Parathyroid adenoma (tissue), 2 donors: ENCODE data around the gene CEACAM16.

Experiments used
- H2AFZ ChIP-seq: fragments of 300-600 bp; sonication (generic); one replicate; pipeline ENCODE4 v1.7.0; 2017; ENCODE audit warnings: antibody characterized with exemption, mild to moderate bottlenecking
- H3K27ac ChIP-seq: fragments of 300-600 bp; sonication (generic); one replicate; pipeline ENCODE4 v1.7.0; 2017
- H3K27me3 ChIP-seq: fragments of 300-600 bp; sonication (generic); one replicate; pipeline ENCODE4 v1.7.0; 2017; ENCODE audit warnings: low read length; ENCODE audit not compliant: control insufficient read depth, insufficient read depth
- H3K36me3 ChIP-seq: fragments of 300-600 bp; sonication (generic); one replicate; pipeline ENCODE4 v1.7.0; 2017; ENCODE audit warnings: low read length; ENCODE audit not compliant: control insufficient read depth, insufficient read depth
- H3K4me1 ChIP-seq: fragments of 300-600 bp; sonication (generic); one replicate; pipeline ENCODE4 v1.7.0; 2017; ENCODE audit warnings: control low read depth
- H3K4me2 ChIP-seq: fragments of 300-600 bp; sonication (generic); one replicate; pipeline ENCODE4 v1.7.0; 2017; ENCODE audit warnings: low read length
- H3K4me3 ChIP-seq: fragments of 300-600 bp; sonication (generic); one replicate; pipeline ENCODE4 v1.7.0; 2017; ENCODE audit warnings: low read depth, low read length
- H3K79me2 ChIP-seq: fragments of 300-600 bp; sonication (generic); one replicate; pipeline ENCODE4 v1.7.0; 2017; ENCODE audit warnings: control low read depth
- H3K9ac ChIP-seq: fragments of 300-600 bp; sonication (generic); one replicate; pipeline ENCODE4 v1.7.0; 2017; ENCODE audit warnings: mild to moderate bottlenecking
- H3K9me3 ChIP-seq: fragments of 300-600 bp; sonication (generic); one replicate; pipeline ENCODE4 v1.7.0; 2017; ENCODE audit warnings: low read length; ENCODE audit not compliant: control insufficient read depth
- TF ChIP-seq, protein P1 (sequence below): fragments of 300-600 bp; sonication (generic); IDR thresholded peaks from one replicate; pipeline ENCODE4 v1.7.0; 2017; ENCODE audit warnings: antibody characterized with exemption, mild to moderate bottlenecking
- donor health status: primary hyperparathyroidism.

Gene CEACAM16

DNA sequence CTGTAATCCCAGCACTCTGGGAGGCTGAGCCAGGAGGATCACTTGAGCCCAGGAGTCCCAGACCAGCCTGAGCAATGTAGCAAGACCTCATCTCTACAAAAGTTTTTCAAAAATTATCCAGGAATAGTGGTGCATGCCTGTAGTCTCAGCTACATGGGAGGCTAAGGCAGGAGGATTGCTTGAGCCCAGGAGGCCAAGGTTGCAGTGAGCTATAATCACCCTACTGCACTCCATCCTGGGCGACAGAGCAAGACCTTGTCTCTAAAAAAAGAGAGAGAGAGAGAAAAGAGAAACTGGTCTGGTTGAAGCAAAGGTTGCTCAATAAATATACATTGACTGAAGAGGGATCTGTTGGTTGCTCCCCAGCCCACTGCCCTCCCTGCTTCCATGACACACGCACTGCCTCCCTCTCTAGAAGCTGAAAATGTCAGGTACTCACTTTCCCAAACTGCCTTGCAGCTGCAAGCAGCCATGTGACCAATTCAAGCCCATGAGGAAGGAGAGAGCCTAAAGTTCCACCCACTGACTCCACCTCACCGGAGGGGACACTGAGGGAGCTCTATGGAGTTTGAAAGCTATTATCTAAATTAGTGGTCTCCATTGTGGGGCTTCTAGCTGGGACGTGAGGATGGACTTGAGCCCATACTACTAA lies 14.0 kb downstream of the CEACAM16 start:
- no peak overlapping the region for H3K9ac ChIP-seq
- no peaks in the 10 kb centered on the region for H3K27me3 ChIP-seq
- H3K9me3 ChIP-seq = no peaks in the 10 kb centered on the region
- no peak overlapping the region for H3K4me3 ChIP-seq
- peaks cover 4% of the 10 kb centered on the region for H3K4me1 ChIP-seq
- H3K27ac ChIP-seq = no peak overlapping the region
- TF ChIP-seq, protein P1, sequence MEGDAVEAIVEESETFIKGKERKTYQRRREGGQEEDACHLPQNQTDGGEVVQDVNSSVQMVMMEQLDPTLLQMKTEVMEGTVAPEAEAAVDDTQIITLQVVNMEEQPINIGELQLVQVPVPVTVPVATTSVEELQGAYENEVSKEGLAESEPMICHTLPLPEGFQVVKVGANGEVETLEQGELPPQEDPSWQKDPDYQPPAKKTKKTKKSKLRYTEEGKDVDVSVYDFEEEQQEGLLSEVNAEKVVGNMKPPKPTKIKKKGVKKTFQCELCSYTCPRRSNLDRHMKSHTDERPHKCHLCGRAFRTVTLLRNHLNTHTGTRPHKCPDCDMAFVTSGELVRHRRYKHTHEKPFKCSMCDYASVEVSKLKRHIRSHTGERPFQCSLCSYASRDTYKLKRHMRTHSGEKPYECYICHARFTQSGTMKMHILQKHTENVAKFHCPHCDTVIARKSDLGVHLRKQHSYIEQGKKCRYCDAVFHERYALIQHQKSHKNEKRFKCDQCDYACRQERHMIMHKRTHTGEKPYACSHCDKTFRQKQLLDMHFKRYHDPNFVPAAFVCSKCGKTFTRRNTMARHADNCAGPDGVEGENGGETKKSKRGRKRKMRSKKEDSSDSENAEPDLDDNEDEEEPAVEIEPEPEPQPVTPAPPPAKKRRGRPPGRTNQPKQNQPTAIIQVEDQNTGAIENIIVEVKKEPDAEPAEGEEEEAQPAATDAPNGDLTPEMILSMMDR = no peak
- H3K79me2 ChIP-seq = no peaks in the 10 kb centered on the region
- H3K36me3 ChIP-seq = no peaks in the 10 kb centered on the region
- no peak overlapping the region for H3K4me2 ChIP-seq
- no peak overlapping the region for H2AFZ ChIP-seq

DNA sequence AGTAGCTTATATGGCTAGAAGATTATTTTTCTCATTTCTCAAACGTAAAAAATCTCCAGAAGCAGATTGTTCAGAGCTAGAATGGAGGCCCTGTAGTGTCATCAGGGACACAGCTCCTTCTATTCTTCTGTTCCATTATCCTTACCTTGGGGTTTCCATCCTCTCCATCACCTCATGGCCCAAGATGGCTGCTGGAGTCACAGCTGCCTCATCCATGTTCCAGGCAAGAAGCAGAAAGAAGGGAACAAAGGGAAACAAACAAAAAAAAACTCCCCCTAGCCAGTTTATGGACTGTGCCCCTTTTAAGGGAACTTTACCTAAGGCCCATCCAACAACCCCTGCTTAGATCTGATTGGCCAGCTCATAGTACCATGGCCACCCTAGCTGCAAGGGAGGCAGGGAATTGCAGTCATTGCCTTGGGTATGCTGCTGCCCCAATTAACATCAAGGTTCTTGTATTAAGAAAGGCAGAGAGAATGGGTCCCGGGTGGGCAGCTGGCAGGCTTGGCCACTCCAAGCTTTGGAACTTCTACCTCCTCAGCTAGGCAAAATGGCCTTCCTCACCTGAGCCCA lies 15.7 kb downstream of the CEACAM16 start:
- Histone ChIP-seq H3K4me2 (no peak overlapping the region), H3K4me3 (no peak overlapping the region), H2AFZ (no peak overlapping the region), H3K9ac (no peak overlapping the region), H3K27me3 (no peaks in the 10 kb centered on the region), H3K4me1 (peaks cover 14% of the 10 kb centered on the region), H3K36me3 (no peaks in the 10 kb centered on the region), H3K9me3 (no peaks in the 10 kb centered on the region), H3K79me2 (no peaks in the 10 kb centered on the region), H3K27ac (no peak overlapping the region)
- TF ChIP-seq, protein P1 = no peak

DNA sequence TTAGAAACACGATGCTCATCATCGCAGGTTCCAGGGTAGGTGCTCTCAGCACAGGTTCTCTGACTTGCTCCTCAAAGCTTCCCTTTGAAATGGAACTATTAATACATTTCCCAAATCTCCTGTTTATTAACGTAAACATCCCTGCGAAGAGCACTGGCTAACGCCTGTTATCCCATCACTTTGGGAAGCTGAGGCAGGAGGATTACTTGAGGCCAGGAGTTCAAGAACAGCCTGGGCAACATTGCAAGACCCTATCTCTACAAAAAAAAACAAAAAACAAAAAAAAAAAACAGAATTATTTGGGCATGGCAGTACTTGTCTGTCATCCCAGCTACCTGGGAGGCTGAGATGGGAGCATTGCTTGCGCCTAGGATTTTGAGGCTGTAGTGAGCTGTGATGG lies 18.7 kb downstream of the CEACAM16 start:
- Histone ChIP-seq H3K9ac (no peak overlapping the region), H3K27me3 (no peaks in the 10 kb centered on the region), H3K4me3 (no peak overlapping the region), H3K36me3 (no peaks in the 10 kb centered on the region), H3K4me1 (peaks cover 28% of the 10 kb centered on the region), H3K9me3 (no peaks in the 10 kb centered on the region), H3K79me2 (no peaks in the 10 kb centered on the region), H3K27ac (peak overlapping the region; percentile 91), H2AFZ (no peak overlapping the region), H3K4me2 (peak overlapping the region; percentile 17)
- TF ChIP-seq, protein P1 = no peak

DNA sequence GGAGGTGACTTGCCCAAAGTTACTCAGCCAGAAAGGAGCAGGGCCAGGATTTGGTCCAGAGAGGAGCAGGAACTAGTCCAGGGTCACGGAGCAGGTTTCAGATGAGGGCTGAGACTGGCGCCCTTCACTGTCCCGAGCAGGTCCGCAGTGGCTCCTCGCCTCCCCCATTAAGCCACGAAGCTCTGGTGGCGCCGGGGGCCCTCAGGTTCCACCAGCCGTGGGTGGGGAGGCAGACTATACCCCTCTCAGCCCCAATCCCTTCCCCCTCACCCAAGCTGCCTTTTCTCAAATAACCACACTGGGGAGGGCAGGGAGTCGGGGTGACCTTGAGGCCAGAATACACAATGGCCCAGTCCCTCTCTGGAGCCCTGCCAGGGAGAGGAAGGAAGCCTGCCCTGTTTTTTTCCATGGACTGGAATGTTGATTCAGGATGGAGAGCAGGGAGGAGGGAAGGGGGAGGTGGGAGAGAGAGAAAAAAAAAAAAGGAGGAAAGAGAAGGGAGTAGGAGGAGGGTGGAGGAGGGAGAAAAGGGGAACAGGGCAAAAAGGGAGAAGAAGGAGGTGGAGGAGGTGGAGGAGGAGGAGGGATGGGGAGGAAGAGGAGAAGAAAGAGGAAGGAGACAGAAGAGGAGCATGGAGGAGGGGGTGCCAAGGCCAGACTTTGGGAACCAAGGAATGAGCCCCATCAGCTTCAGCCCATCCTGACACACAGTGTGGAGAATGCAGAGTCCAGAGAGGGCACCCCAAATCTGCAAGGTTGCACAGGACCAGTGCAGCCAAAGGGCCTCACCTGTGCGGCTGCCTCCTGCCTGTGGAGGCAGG lies 19.7 kb downstream of the CEACAM16 start:
- Histone ChIP-seq H3K4me1 (peaks cover 28% of the 10 kb centered on the region), H3K36me3 (no peaks in the 10 kb centered on the region), H3K79me2 (no peaks in the 10 kb centered on the region), H3K9ac (no peak overlapping the region), H3K27me3 (no peaks in the 10 kb centered on the region), H3K4me3 (peak overlapping the region; percentile 36), H3K27ac (peak overlapping the region; percentile 91), H3K9me3 (no peaks in the 10 kb centered on the region), H3K4me2 (peak overlapping the region; percentile 42), H2AFZ (peak overlapping the region; percentile 84)
- TF ChIP-seq, protein P1 = no peak
